ENCODE measurements around the gene ATP6V1E1.
"Not testable (repeated sequence)": the region's sequence is repeated elsewhere in the genome, so short reads cannot be mapped to it uniquely, and the experiment has no call there.

ATP6V1E1 gene

DNA sequence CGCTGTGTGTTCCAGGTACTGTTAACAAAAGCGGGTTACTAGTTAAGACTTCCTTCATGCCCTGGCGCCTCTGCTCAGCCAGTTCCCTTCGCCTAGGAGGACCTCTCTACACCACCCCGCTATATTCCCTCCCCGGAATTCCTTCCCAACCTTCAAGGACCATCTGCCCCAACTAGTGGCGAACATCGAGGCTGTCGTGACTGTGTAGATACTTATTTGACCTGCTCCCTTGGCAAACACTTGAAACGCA, 9.6 kb upstream of the ATP6V1E1 start:
- no peaks in the 10 kb centered on the region for H3K9me3 ChIP-seq (ENCODE audit: insufficient read depth, low read length)
- TF ChIP-seq EZH2phosphoT487 (conservative IDR thresholded peaks at IDR 0.05; ENCODE audit: low read length), result no peak
- TF ChIP-seq, protein P1, sequence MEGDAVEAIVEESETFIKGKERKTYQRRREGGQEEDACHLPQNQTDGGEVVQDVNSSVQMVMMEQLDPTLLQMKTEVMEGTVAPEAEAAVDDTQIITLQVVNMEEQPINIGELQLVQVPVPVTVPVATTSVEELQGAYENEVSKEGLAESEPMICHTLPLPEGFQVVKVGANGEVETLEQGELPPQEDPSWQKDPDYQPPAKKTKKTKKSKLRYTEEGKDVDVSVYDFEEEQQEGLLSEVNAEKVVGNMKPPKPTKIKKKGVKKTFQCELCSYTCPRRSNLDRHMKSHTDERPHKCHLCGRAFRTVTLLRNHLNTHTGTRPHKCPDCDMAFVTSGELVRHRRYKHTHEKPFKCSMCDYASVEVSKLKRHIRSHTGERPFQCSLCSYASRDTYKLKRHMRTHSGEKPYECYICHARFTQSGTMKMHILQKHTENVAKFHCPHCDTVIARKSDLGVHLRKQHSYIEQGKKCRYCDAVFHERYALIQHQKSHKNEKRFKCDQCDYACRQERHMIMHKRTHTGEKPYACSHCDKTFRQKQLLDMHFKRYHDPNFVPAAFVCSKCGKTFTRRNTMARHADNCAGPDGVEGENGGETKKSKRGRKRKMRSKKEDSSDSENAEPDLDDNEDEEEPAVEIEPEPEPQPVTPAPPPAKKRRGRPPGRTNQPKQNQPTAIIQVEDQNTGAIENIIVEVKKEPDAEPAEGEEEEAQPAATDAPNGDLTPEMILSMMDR (IDR thresholded peaks at IDR 0.05; ENCODE audit: insufficient read depth, low read length, poor library complexity, severe bottlenecking), result no peak
- H3K27me3 ChIP-seq (ENCODE audit: low read length), result no peaks in the 10 kb centered on the region
- H3K9me2 ChIP-seq (replicated peaks; ENCODE audit: insufficient read depth, low read length), result no peaks in the 10 kb centered on the region
- no peaks in the 10 kb centered on the region for H4K20me1 ChIP-seq (ENCODE audit: low read depth, low read length)
- no peak overlapping the region for H2AFZ ChIP-seq (ENCODE audit: low read depth, low read length, severe bottlenecking)
- H3K79me2 ChIP-seq (ENCODE audit: insufficient read depth, low read length), result peaks cover 12% of the 10 kb centered on the region; the same call in 1 of the 2 replicates
- H3K4me3 ChIP-seq (ENCODE audit: insufficient read depth, low read length, poor library complexity, severe bottlenecking), result peak overlapping the region; percentile 66
- H3K4me2 ChIP-seq (ENCODE audit: low read depth, low read length, poor library complexity, severe bottlenecking), result peak overlapping the region; percentile 73
- H3K36me3 ChIP-seq (ENCODE audit: low read length), result no peaks in the 10 kb centered on the region
- H3K9ac ChIP-seq (ENCODE audit: low read length), result peak overlapping the region; percentile 76
- peak overlapping the region; percentile 69 for H3K27ac ChIP-seq (ENCODE audit: low read depth, low read length)
- no peaks in the 10 kb centered on the region for H3F3A ChIP-seq (ENCODE audit: insufficient read depth)

DNA sequence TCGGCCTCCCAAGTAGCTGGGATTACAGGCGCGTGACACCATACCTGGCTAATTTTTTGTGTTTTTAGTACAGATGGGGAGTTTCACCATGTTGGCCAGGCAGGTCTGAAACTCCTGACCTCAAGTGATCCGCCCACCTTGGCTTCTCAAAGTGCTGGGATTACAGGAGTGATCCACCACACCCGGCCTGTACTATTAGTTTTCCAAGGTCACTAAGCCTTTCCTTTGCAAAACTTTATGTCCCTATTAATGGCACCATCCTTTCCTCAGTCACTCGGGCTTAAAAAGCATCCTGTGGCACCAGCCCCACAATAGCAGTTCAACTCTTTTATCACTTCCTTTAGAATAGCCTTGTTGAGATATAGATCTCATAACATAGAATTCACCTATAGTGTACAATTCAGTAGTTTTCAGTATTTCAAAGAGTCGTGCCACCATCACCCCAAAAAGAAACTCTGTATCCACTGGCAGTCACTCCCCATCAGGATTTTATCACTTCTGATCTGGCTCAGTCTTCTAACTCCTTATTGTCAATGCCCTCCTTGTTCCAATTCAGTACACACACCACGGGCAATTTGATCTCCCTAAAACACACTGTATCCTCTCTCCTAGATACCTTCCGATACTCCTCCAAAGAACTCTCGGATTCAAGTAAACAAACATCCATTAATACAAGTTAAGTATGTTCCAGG, 9.1 kb upstream of the ATP6V1E1 start:
- no peaks in the 10 kb centered on the region for H3F3A ChIP-seq (ENCODE audit: insufficient read depth)
- TF ChIP-seq, protein P1 (IDR thresholded peaks at IDR 0.05; ENCODE audit: insufficient read depth, low read length, poor library complexity, severe bottlenecking), result no peak
- no peaks in the 10 kb centered on the region for H3K27me3 ChIP-seq (ENCODE audit: low read length)
- no peaks in the 10 kb centered on the region for H4K20me1 ChIP-seq (ENCODE audit: low read depth, low read length)
- H3K4me3 ChIP-seq (ENCODE audit: insufficient read depth, low read length, poor library complexity, severe bottlenecking), result peak overlapping the region; percentile 66
- H3K9me3 ChIP-seq (ENCODE audit: insufficient read depth, low read length), result no peaks in the 10 kb centered on the region
- peak overlapping the region; percentile 76 for H3K9ac ChIP-seq (ENCODE audit: low read length)
- H3K4me2 ChIP-seq (ENCODE audit: low read depth, low read length, poor library complexity, severe bottlenecking), result peak overlapping the region; percentile 73
- no peak overlapping the region for H2AFZ ChIP-seq (ENCODE audit: low read depth, low read length, severe bottlenecking)
- H3K9me2 ChIP-seq (replicated peaks; ENCODE audit: insufficient read depth, low read length), result no peaks in the 10 kb centered on the region
- H3K36me3 ChIP-seq (ENCODE audit: low read length), result no peaks in the 10 kb centered on the region
- peak overlapping the region; percentile 69 for H3K27ac ChIP-seq (ENCODE audit: low read depth, low read length)
- H3K79me2 ChIP-seq (ENCODE audit: insufficient read depth, low read length), result peaks cover 12% of the 10 kb centered on the region; the same call in 1 of the 2 replicates

DNA sequence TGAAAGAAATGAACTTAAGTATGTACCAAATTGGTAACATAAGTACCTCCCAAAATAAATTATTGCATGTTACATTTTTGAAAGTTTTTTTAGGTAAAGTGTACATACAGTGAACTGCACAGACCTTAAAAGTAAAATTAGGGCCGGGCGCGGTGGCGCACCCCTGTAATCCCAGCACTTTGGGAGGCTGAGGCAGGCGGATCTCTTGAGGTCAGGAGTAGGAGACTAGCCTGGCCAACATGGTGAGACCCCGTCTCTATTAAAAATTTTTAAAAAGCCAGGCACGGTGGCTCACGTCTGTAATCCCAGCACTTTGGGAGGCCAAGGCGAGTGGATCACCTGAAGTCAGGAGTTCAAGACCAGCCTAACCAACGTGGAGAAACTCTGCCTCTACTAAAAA, 8.3 kb upstream of the ATP6V1E1 start:
- not testable (repeated sequence) for H3K9me3 ChIP-seq (ENCODE audit: insufficient read depth, low read length); H3F3A ChIP-seq (ENCODE audit: insufficient read depth); H3K4me2 ChIP-seq (ENCODE audit: low read depth, low read length, poor library complexity, severe bottlenecking)

DNA sequence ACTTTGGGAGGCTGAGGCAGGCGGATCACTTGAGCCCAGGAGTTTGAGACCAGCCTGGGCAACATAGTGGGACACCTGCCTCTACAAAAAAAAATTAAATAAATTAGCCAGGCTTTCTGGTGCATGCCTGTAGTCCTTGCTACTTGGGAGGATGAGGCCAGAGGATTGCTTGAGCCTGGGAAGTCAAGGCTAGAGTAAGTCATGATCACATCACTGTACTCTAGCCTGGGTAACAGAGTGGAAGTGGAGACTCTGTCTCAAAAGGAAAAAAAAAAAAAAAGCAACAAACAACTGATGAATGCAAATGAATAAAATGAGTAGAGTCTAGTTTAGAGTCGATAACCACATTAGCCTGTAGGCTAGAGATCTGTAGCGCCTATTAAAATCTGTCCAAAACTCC, 6.1 kb upstream of the ATP6V1E1 start:
- H3K4me3 ChIP-seq (ENCODE audit: insufficient read depth, low read length, poor library complexity, severe bottlenecking), result no peak overlapping the region

More for the DNA sequence above, 8.3 kb upstream of the ATP6V1E1 start:
- not testable (repeated sequence) for H3K9me2 ChIP-seq (replicated peaks; ENCODE audit: insufficient read depth, low read length); H4K20me1 ChIP-seq (ENCODE audit: low read depth, low read length); H3K9ac ChIP-seq (ENCODE audit: low read length); H3K27me3 ChIP-seq (ENCODE audit: low read length); H3K4me3 ChIP-seq (ENCODE audit: insufficient read depth, low read length, poor library complexity, severe bottlenecking); H3K36me3 ChIP-seq (ENCODE audit: low read length); H2AFZ ChIP-seq (ENCODE audit: low read depth, low read length, severe bottlenecking); H3K27ac ChIP-seq (ENCODE audit: low read depth, low read length)
- H3K79me2 ChIP-seq (ENCODE audit: insufficient read depth, low read length), result peaks cover 12% of the 10 kb centered on the region; the same call in 1 of the 2 replicates

More for the DNA sequence above, 6.1 kb upstream of the ATP6V1E1 start:
- H3K4me2 ChIP-seq (ENCODE audit: low read depth, low read length, poor library complexity, severe bottlenecking), result no peak overlapping the region
- H3K9me2 ChIP-seq (replicated peaks; ENCODE audit: insufficient read depth, low read length), result no peaks in the 10 kb centered on the region
- no peaks in the 10 kb centered on the region for H3K9me3 ChIP-seq (ENCODE audit: insufficient read depth, low read length)
- no peak overlapping the region for H3K27ac ChIP-seq (ENCODE audit: low read depth, low read length)
- H4K20me1 ChIP-seq (ENCODE audit: low read depth, low read length), result no peaks in the 10 kb centered on the region
- H3K9ac ChIP-seq (ENCODE audit: low read length), result no peak overlapping the region
- no peaks in the 10 kb centered on the region for H3K27me3 ChIP-seq (ENCODE audit: low read length)
- no peaks in the 10 kb centered on the region for H3F3A ChIP-seq (ENCODE audit: insufficient read depth)
- H3K79me2 ChIP-seq (ENCODE audit: insufficient read depth, low read length), result peaks cover 7% of the 10 kb centered on the region; the same call in 1 of the 2 replicates
- no peak overlapping the region for H2AFZ ChIP-seq (ENCODE audit: low read depth, low read length, severe bottlenecking)
- H3K36me3 ChIP-seq (ENCODE audit: low read length), result no peaks in the 10 kb centered on the region
- no peak for TF ChIP-seq EZH2phosphoT487 (conservative IDR thresholded peaks at IDR 0.05; ENCODE audit: low read length)
- TF ChIP-seq, protein P1 (IDR thresholded peaks at IDR 0.05; ENCODE audit: insufficient read depth, low read length, poor library complexity, severe bottlenecking), result no peak

Measured in SU-DHL-6 (cell line).